Measurements from ENCODE around the gene MTO1.
"Not testable (repeated sequence)": the region's sequence is repeated elsewhere in the genome, so short reads cannot be mapped to it uniquely, and the experiment has no call there.

Gene MTO1

DNA sequence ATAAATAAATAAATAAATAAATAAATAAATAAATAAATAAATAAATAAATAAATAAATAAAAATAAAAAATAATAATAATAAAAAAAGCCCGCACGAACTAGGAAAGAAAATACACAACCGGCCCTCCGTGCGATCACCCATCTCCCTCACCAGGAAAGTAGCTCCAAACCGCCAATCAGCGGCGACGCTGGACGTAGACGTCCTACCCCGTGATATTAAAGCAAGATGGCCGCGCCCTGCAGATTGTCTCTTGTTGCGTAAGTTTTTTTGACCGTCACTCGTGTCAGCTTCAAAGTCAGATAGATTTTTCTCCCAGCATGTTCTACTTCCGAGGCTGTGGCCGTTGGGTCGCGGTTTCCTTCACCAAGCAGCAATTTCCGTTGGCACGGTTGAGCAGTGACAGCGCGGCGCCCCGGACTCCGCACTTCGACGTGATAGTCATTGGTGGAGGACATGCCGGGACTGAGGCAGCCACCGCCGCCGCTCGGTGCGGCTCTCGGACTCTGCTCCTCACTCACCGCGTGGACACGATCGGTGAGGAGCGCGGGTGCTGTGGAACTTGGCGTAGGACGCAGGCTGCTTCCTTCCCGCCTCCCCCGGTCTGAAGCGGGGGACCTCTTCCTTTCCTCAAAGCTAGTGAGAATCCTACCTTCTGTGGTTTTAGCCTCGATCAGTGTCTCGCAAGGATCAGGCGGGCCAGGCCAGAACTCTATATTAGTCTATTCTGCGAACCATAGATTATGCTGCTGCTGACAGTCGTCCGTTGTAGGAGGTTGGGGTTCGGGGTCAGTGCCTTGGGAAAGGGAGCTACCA is at the start of gene MTO1:
Gene MTO1, plus strand, starts transcription at position 201 of the 814 bp plus-strand sequence. Its CDS starts 118 bp downstream, at position 319.
- DNase-seq (ENCODE audit: low read depth in 3 of 3, low spot score in 1 of 3): peak; percentile 42 to 66 (median 55)

DNA sequence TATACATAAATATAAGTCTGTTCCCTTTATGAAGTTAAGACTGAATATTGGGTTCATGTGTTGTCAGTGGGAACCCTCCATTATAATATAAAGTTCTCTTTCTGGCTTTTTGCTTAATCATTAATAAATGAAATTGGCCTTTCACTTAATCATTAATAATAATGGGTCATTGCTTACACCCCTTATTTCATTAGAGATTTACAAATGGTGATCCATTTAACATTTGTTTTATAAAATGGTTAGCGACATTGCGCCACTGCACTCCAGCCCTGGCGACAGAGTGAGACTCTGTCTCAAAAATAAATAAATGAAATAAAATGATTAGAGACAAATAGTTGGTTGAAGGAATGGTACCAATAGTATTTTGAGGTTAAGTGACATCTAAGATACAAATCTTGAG is 48.4 kb upstream of the MTO1 start:
- DNase-seq (ENCODE audit: low read depth in 3 of 3, low spot score in 1 of 3): no peak

DNA sequence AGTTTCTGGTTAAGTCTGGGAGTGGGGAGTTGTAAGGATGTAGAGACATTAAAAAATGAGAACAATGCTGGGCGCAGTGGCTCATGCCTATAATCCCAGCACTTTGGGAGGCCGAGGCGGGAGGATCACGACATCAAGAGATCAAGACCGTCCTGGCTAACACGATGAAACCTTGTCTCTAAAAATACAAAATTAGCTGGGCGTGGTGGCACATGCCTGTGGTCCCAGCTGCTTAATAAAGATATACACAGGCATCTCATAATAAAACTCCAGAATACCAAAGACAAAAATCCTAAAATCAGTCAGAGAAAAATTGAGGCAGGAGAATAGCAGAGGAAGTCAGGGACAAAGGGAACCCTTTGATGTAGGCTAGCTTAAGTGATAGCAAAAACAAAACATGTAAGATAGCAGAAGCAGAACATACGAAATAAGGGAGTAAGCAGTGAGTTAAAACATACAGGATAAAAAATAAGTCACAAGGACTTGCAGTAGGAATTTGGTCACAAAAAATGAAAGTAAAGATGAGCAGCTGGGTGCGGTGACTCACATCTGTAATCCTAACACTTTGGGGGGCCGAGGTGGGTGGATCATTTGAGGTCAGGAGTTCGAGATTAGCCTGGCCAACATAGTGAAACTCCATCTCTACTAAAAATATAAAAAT is 43.3 kb upstream of the MTO1 start:
- DNase-seq (ENCODE audit: low read depth in 3 of 3, low spot score in 1 of 3): no peak

- no peak for DNase-seq (ENCODE audit: low read depth in 3 of 3, low spot score in 1 of 3)
These were observed 40.0 kb upstream of the MTO1 start for GRCh38 chr6:73421534-73421933.

GRCh38 chr6:73435236-73435635 is 26.3 kb upstream of the MTO1 start:
- no peak for DNase-seq (ENCODE audit: low read depth in 3 of 3, low spot score in 1 of 3)

- DNase-seq (ENCODE audit: low read depth in 3 of 3, low spot score in 1 of 3): no peak
These were observed 18.0 kb upstream of the MTO1 start for GRCh38 chr6:73443555-73443954.

- DNase-seq (ENCODE audit: low read depth in 3 of 3, low spot score in 1 of 3): peak in 1 of 3 donors; percentile 32
These were observed 10.1 kb upstream of the MTO1 start for GRCh38 chr6:73451223-73452106.

GRCh38 chr6:73452107-73452461 is 9.5 kb upstream of the MTO1 start, which contains the start of gene CGAS:
CGAS (minus strand) TSS chr6:73452297; CDS start chr6:73452181, 116 bp downstream.
- DNase-seq (ENCODE audit: low read depth in 3 of 3, low spot score in 1 of 3): peak; percentile 40 to 64 (median 57)

DNA sequence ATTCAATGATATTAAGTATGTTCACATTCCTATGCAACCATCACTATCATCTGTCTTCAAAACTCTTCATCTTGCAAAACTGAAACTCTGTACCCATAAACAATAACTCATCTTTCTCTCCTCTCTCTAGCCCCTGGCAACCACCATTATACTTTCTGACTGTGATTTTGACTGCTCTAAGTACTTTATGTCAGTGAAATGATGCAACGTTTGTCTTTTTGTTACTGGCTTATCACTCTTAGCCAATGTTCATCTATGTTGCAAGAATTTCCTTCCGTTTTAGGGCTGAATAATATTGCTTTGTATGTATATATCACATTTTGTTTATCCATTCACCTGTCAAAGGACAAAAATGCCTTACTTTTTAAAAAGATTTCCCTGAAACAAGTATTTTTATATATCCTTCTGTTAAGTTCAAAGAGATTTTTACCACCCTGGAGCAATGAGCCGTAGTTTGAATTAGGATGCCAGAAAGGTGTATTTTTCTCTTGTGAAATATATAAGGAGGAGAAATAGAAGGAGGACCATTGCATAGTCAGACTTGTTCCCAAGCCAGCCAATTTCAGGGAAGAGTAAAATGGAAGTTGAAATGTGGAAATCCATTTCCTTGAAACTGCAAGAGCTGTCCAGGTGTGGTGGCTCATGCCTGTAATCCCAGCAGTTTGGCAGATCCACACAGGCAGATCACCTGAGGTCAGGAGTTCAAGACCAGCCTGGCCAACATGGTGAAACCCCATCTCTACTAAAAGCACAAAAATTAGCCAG is 5.5 kb upstream of the MTO1 start:
- DNase-seq (ENCODE audit: low read depth in 3 of 3, low spot score in 1 of 3): no peak

DNA sequence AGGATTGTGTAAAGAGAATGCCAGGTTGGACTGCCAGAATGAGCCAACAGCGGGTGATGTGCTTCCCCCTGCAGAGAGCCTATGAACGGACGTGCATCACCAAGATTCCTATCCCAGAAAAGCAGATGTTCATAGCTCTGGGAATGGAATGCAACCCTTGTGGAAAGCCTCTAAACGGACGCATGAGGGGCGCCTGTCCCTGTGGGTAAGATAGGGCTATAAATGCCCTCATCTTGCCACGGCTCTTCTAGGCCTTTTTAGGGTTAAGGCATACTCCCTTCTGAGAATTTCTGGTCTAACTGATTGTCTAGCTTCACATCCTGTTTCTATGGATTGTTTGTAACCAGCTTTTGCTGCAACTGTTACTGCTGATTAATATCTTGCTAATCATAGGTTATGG is 2.1 kb upstream of the MTO1 start:
- DNase-seq (ENCODE audit: low read depth in 3 of 3, low spot score in 1 of 3): not testable (repeated sequence)

DNA sequence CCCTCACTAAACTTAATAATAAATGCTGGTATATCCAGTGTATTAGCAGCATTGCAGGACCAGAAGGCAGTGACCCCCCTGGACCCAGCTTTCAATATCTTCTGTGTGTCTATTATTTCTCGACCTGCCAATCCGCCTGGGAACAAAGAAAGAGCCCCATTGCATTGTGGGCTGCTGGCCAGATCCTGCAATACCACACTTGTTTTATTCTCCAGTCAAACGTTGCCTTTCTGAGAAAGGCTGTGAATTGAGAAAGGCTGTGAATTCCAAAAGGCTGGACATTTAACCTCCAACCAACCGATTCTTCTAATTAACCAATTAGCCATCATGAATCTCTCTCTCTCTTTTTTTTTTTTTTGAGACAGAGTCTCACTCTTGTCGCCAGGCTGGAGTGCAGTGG is 1.5 kb upstream of the MTO1 start:
- DNase-seq (ENCODE audit: low read depth in 3 of 3, low spot score in 1 of 3): no peak

DNA sequence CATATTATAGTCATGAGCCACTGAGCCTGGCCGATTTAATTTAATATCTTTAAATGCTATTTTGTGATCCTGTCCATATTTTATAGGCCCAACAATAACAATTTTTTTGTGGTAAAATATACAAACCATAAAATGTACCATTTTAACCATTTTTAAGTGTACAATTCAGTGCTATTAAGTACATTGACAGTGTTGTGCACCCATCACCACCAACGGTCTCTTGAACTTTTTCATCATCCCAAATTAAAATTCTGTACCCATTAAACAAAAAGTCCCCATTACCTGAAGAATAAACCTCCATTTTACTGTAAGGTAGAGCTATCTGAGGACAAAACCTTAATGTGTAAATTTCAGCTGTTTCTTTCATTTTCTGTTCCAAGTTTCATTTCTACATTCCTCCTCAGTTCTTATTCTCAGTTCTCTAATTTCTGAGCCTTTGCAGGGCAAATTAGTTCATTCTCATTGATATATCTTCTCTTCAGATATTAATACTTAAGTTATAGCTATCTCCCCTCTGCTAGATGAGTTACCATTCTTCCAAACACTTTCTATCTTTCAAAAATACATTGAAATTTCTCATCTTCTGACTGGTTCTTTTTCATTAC is 10.3 kb downstream of the MTO1 start:
- DNase-seq (ENCODE audit: low read depth in 3 of 3, low spot score in 1 of 3): no peak

GRCh38 chr6:73476723-73477122 is 15.2 kb downstream of the MTO1 start:
- DNase-seq (ENCODE audit: low read depth in 3 of 3, low spot score in 1 of 3): no peak

GRCh38 chr6:73477407-73477806 is 15.9 kb downstream of the MTO1 start:
- no peak for DNase-seq (ENCODE audit: low read depth in 3 of 3, low spot score in 1 of 3)

- no peak for DNase-seq (ENCODE audit: low read depth in 3 of 3, low spot score in 1 of 3)
These were observed 20.4 kb downstream of the MTO1 start for GRCh38 chr6:73481969-73482368.

DNA sequence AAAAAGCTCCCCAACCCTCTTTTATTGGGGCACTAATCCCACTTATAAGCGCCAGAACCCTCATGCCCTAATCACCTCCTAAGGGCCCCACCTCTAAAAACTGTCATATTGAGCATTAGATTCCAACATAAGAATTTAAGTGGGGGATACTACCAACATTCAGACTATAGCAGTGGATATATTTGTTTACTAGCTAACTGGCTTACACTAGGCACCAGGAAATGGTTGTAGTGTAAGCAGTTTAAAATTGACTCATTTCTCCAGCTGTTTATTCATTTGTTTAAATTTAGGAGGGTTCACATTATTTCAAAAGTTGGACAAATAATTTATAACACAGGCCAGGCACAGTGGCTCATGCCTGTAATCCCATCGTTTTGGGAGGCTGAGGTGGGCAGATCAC is 22.9 kb downstream of the MTO1 start:
- no peak for DNase-seq (ENCODE audit: low read depth in 3 of 3, low spot score in 1 of 3)

GRCh38 chr6:73487473-73487872 is 25.9 kb downstream of the MTO1 start:
- DNase-seq (ENCODE audit: low read depth in 3 of 3, low spot score in 1 of 3): no peak

GRCh38 chr6:73491377-73491776 is 29.8 kb downstream of the MTO1 start:
- no peak for DNase-seq (ENCODE audit: low read depth in 3 of 3, low spot score in 1 of 3)

- DNase-seq (ENCODE audit: low read depth in 3 of 3, low spot score in 1 of 3): no peak
These were observed 36.4 kb downstream of the MTO1 start for GRCh38 chr6:73497915-73498314.

DNA sequence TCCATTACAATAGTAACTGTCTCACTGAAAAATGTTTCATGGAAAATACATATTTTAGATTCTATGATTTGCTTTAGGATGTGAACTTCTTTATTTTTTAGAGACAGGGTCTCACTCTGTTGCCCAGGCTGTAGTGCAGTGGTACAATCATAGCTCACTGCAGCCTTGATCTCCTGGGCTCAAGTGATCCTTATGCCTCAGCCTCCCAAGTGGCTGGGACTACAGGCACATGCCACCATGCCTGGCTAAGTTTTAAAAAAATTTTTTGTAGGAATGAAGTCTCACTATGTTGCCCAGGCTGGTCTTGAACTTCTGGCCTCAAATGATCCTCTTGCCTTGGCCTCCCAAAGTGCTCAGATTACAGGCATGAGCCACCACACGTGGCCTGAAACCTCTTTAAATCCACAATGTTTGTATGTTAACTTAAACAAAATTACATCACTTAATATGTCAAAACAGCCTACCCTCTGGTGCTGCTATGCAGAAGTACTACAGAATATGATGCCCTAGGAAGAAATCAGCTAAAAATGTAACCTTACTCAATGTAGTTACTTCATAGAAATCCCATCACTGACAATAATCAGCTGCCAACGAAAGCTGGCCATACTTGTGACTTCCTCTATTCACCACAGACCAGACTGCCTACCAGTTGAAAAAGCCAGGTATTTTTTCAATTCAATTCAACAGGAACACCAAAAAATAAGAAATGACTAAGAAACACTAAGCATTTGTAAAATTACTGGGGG is 41.7 kb downstream of the MTO1 start:
- DNase-seq (ENCODE audit: low read depth in 3 of 3, low spot score in 1 of 3): no peak

Measured in stimulated activated CD4-positive, alpha-beta T cell treated with anti-CD3 and anti-CD28 coated beads, TNF-alpha, amount 100 ng/mL, for 1 hour (primary cell).